Dendritic cell treated with granulocyte-macrophage colony-stimulating factor and Interleukin-4, amounts not matched to agents 40 ng/mL and 50 ng/mL, for 4 days (primary cell): ENCODE results near the gene PODXL.

Source experiments
- H3K27ac Mint-ChIP-seq: one replicate; pipeline ENCODE4 v1.8.0; 2022; ENCODE audit warnings: mild to moderate bottlenecking, mixed read lengths
- H3K27me3 Mint-ChIP-seq: one replicate; pipeline ENCODE4 v1.8.0; 2022; ENCODE audit warnings: mild to moderate bottlenecking, mixed read lengths
- H3K36me3 Mint-ChIP-seq: one replicate; pipeline ENCODE4 v1.8.0; 2022; ENCODE audit warnings: low read depth, mixed read lengths
- H3K4me1 Mint-ChIP-seq: one replicate; pipeline ENCODE4 v1.8.0; 2022; ENCODE audit warnings: low read depth, mixed read lengths
- H3K4me3 Mint-ChIP-seq: one replicate; pipeline ENCODE4 v1.8.0; 2022; ENCODE audit warnings: mild to moderate bottlenecking, moderate library complexity, mixed read lengths
- H3K9me3 Mint-ChIP-seq: one replicate; pipeline ENCODE4 v1.8.0; 2022; ENCODE audit warnings: mixed read lengths
- intact Hi-C: fragments of 100-400 bp; cut with micrococcal nuclease; formaldehyde crosslinking; loops from one replicate; pipeline ENCODE4 v1.15.0; 2022

Gene PODXL

GRCh38 chr7:131556053-131556908, at the start of gene PODXL:
PODXL (minus strand) TSS chr7:131556628; CDS start chr7:131556359, 269 bp downstream.
- Mint-ChIP-seq H3K4me1 (peaks cover 14% of the 10 kb centered on the region), H3K36me3 (no peaks in the 10 kb centered on the region), H3K27ac (peak within 1 kb of the TSS; percentile 54), H3K27me3 (peaks cover 72% of the 10 kb centered on the region), H3K9me3 (no peaks in the 10 kb centered on the region), H3K4me3 (peak within 1 kb of the TSS; percentile 77)
- intact Hi-C loops: no loop called here

- H3K36me3 Mint-ChIP-seq: no peaks in the 10 kb centered on the region
- no peak overlapping the region for H3K27ac Mint-ChIP-seq
- H3K4me1 Mint-ChIP-seq: peaks cover 7% of the 10 kb centered on the region
- intact Hi-C loops: no loop called here
- H3K9me3 Mint-ChIP-seq: no peaks in the 10 kb centered on the region
- peaks cover 28% of the 10 kb centered on the region for H3K27me3 Mint-ChIP-seq
- H3K4me3 Mint-ChIP-seq: no peak overlapping the region
Measured at GRCh38 chr7:131605280-131605878, 49.0 kb upstream of the PODXL start.

- no peak overlapping the region for H3K27ac Mint-ChIP-seq
- H3K36me3 Mint-ChIP-seq: no peaks in the 10 kb centered on the region
- H3K9me3 Mint-ChIP-seq: no peaks in the 10 kb centered on the region
- H3K4me1 Mint-ChIP-seq: peaks cover 7% of the 10 kb centered on the region
- H3K27me3 Mint-ChIP-seq: peaks cover 28% of the 10 kb centered on the region
- H3K4me3 Mint-ChIP-seq: no peak overlapping the region
- intact Hi-C loops: no loop called here
Measured at GRCh38 chr7:131604841-131605279, 48.4 kb upstream of the PODXL start.

GRCh38 chr7:131603932-131604331, 47.5 kb upstream of the PODXL start:
- intact Hi-C loops: no loop called here
- Mint-ChIP-seq H3K27me3 (peaks cover 28% of the 10 kb centered on the region), H3K4me3 (no peak overlapping the region), H3K4me1 (peaks cover 7% of the 10 kb centered on the region), H3K9me3 (no peaks in the 10 kb centered on the region), H3K36me3 (no peaks in the 10 kb centered on the region), H3K27ac (no peak overlapping the region)

GRCh38 chr7:131602994-131603372, 46.6 kb upstream of the PODXL start:
- intact Hi-C loops: no loop called here
- no peaks in the 10 kb centered on the region for H3K9me3 Mint-ChIP-seq
- H3K4me1 Mint-ChIP-seq: peaks cover 7% of the 10 kb centered on the region
- H3K27ac Mint-ChIP-seq: no peak overlapping the region
- no peak overlapping the region for H3K4me3 Mint-ChIP-seq
- no peaks in the 10 kb centered on the region for H3K36me3 Mint-ChIP-seq
- H3K27me3 Mint-ChIP-seq: peaks cover 25% of the 10 kb centered on the region

- intact Hi-C loops: no loop called here
- peaks cover 24% of the 10 kb centered on the region for H3K27me3 Mint-ChIP-seq
- H3K4me3 Mint-ChIP-seq: no peak overlapping the region
- peaks cover 7% of the 10 kb centered on the region for H3K4me1 Mint-ChIP-seq
- H3K9me3 Mint-ChIP-seq: no peaks in the 10 kb centered on the region
- H3K36me3 Mint-ChIP-seq: no peaks in the 10 kb centered on the region
- no peak overlapping the region for H3K27ac Mint-ChIP-seq
Measured at GRCh38 chr7:131602304-131602993, 46.0 kb upstream of the PODXL start.

- peaks cover 14% of the 10 kb centered on the region for H3K27me3 Mint-ChIP-seq
- H3K4me3 Mint-ChIP-seq: no peak overlapping the region
- H3K4me1 Mint-ChIP-seq: no peaks in the 10 kb centered on the region
- H3K36me3 Mint-ChIP-seq: no peaks in the 10 kb centered on the region
- H3K27ac Mint-ChIP-seq: no peak overlapping the region
- H3K9me3 Mint-ChIP-seq: no peaks in the 10 kb centered on the region
- intact Hi-C loops: no loop called here
Measured at GRCh38 chr7:131600085-131600881, 43.9 kb upstream of the PODXL start.

GRCh38 chr7:131596785-131597184, 40.4 kb upstream of the PODXL start:
- no peak overlapping the region for H3K4me3 Mint-ChIP-seq
- intact Hi-C loops: no loop called here
- no peaks in the 10 kb centered on the region for H3K4me1 Mint-ChIP-seq
- no peaks in the 10 kb centered on the region for H3K36me3 Mint-ChIP-seq
- H3K9me3 Mint-ChIP-seq: no peaks in the 10 kb centered on the region
- no peak overlapping the region for H3K27ac Mint-ChIP-seq
- no peaks in the 10 kb centered on the region for H3K27me3 Mint-ChIP-seq

GRCh38 chr7:131595699-131596098, 39.3 kb upstream of the PODXL start:
- intact Hi-C loops: no loop called here
- Mint-ChIP-seq H3K4me3 (no peak overlapping the region), H3K4me1 (no peaks in the 10 kb centered on the region), H3K27me3 (no peaks in the 10 kb centered on the region), H3K9me3 (no peaks in the 10 kb centered on the region), H3K27ac (no peak overlapping the region), H3K36me3 (no peaks in the 10 kb centered on the region)

GRCh38 chr7:131591687-131592319, 35.4 kb upstream of the PODXL start:
- Mint-ChIP-seq H3K27me3 (no peaks in the 10 kb centered on the region), H3K9me3 (no peaks in the 10 kb centered on the region), H3K27ac (no peak overlapping the region), H3K4me1 (no peaks in the 10 kb centered on the region), H3K36me3 (no peaks in the 10 kb centered on the region), H3K4me3 (no peak overlapping the region)
- intact Hi-C loops: no loop called here

- Mint-ChIP-seq H3K27me3 (no peaks in the 10 kb centered on the region), H3K4me1 (no peaks in the 10 kb centered on the region), H3K9me3 (no peaks in the 10 kb centered on the region), H3K4me3 (no peak overlapping the region), H3K27ac (no peak overlapping the region), H3K36me3 (no peaks in the 10 kb centered on the region)
- intact Hi-C loops: no loop called here
Measured at GRCh38 chr7:131587315-131587923, 31.0 kb upstream of the PODXL start.

- H3K9me3 Mint-ChIP-seq: no peaks in the 10 kb centered on the region
- H3K27me3 Mint-ChIP-seq: peaks cover 4% of the 10 kb centered on the region
- intact Hi-C loops: no loop called here
- H3K4me1 Mint-ChIP-seq: no peaks in the 10 kb centered on the region
- H3K4me3 Mint-ChIP-seq: no peak overlapping the region
- no peak overlapping the region for H3K27ac Mint-ChIP-seq
- no peaks in the 10 kb centered on the region for H3K36me3 Mint-ChIP-seq
Measured at GRCh38 chr7:131586759-131587158, 30.3 kb upstream of the PODXL start.

- intact Hi-C loops: no loop called here
- Mint-ChIP-seq H3K27me3 (peaks cover 4% of the 10 kb centered on the region), H3K27ac (no peak overlapping the region), H3K36me3 (no peaks in the 10 kb centered on the region), H3K4me3 (no peak overlapping the region), H3K4me1 (no peaks in the 10 kb centered on the region), H3K9me3 (no peaks in the 10 kb centered on the region)
Measured at GRCh38 chr7:131586259-131586658, 29.8 kb upstream of the PODXL start.
